ENCODE results near the gene ADIG. TPM values are rescaled to one million over a fixed set of nuclear protein-coding genes. Genes with fewer than 3 reads are reported as not detected.

Gene ADIG
- total RNA-seq, 1 experiment from 2014 or later = not detected

DNA sequence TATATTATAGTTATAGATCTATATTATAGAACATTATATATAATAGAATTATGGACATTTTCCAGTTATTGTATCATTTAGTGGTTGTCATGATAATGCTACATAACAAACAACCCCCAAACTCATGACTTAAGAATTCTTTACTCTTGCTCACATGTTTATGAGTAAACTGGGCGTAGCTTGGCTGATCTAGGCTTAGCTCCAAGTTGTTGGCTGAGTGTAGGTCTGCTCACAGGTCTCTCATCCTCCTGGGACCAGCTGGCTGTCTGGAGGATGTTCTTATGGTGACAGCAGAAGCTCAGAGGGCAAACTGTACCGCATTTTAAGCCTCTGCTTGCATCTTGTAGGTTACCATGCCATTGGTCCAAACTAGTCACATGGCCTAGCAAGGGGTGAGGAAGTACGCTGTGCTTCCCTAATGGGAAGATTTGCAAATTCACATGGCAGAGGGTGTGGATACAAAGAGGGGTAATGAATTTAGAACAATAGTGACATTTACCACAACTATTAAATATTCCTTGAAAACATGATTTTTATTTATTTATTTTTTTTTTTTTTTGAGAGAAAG is 54.8 kb downstream of the ADIG start:
- intact Hi-C loops (cut with micrococcal nuclease; ENCODE audit: unreplicated experiment) = no loop called here
- Mint-ChIP-seq H3K27me3 (ENCODE audit: unreplicated experiment) (no peaks in the 10 kb centered on the region), H3K4me1 (ENCODE audit: low read depth, unreplicated experiment) (peaks cover 13% of the 10 kb centered on the region), H3K36me3 (ENCODE audit: insufficient read depth, unreplicated experiment) (peaks cover 38% of the 10 kb centered on the region), H3K4me3 (ENCODE audit: low read depth, unreplicated experiment) (no peak overlapping the region), H3K9me3 (ENCODE audit: low read depth, unreplicated experiment) (no peaks in the 10 kb centered on the region), H3K27ac (ENCODE audit: unreplicated experiment) (no peak overlapping the region)
- CTCF ChIA-PET = interaction anchor here (0.7 to 1.1 kb wide), 2 partner anchors 12 to 414 kb away, joined by 3 read pairs; no protein-coding TSS in a partner anchor
- DNase-seq = no peak
- TF ChIP-seq, protein P1, sequence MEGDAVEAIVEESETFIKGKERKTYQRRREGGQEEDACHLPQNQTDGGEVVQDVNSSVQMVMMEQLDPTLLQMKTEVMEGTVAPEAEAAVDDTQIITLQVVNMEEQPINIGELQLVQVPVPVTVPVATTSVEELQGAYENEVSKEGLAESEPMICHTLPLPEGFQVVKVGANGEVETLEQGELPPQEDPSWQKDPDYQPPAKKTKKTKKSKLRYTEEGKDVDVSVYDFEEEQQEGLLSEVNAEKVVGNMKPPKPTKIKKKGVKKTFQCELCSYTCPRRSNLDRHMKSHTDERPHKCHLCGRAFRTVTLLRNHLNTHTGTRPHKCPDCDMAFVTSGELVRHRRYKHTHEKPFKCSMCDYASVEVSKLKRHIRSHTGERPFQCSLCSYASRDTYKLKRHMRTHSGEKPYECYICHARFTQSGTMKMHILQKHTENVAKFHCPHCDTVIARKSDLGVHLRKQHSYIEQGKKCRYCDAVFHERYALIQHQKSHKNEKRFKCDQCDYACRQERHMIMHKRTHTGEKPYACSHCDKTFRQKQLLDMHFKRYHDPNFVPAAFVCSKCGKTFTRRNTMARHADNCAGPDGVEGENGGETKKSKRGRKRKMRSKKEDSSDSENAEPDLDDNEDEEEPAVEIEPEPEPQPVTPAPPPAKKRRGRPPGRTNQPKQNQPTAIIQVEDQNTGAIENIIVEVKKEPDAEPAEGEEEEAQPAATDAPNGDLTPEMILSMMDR (IDR thresholded peaks at IDR 0.05; ENCODE audit: unreplicated experiment) = no peak
- no TSS peak for BruUV-seq (replicated peaks)

Other genes with a start within 250 kb of the ADIG start
- gene LBP, start 234.7 kb upstream of the ADIG start, total RNA-seq (2022) = not detected in 2 replicates
- gene SNHG17, start 145.9 kb upstream of the ADIG start, total RNA-seq (2022) = 111 and 114 TPM in 2 replicates
- gene RALGAPB, start 108.4 kb upstream of the ADIG start, total RNA-seq (2022) = 59.8 and 62.5 TPM in 2 replicates
- gene ARHGAP40, start 20.6 kb downstream of the ADIG start, total RNA-seq (2022) = 8.3 and 9.7 TPM in 2 replicates
- gene SLC32A1, start 143.3 kb downstream of the ADIG start, total RNA-seq (2022) = not detected in 2 replicates
- 12.9 and 14.7 TPM in 2 replicates for gene ACTR5, start 167.3 kb downstream of the ADIG start, total RNA-seq (2022)
- 0.10 TPM in 1 of 2 replicates, not detected in the other for gene PPP1R16B, start 224.5 kb downstream of the ADIG start, total RNA-seq (2022)

Data from Calu3 (cell line).